GOT3 (cell line): ENCODE data around the gene TCOF1.
"Not testable (repeated sequence)": the region's sequence is repeated elsewhere in the genome, so short reads cannot be mapped to it uniquely, and the experiment has no call there.

Source experiments
- DNase-seq: peaks from one replicate; lab custom pipeline; 2025; ENCODE audit warnings: mixed read lengths; lab: John Stamatoyannopoulos, UW

Gene TCOF1

GRCh38 chr5:150406103-150406722 is 48.7 kb downstream of the TCOF1 start:
- DNase-seq: no peak

DNA sequence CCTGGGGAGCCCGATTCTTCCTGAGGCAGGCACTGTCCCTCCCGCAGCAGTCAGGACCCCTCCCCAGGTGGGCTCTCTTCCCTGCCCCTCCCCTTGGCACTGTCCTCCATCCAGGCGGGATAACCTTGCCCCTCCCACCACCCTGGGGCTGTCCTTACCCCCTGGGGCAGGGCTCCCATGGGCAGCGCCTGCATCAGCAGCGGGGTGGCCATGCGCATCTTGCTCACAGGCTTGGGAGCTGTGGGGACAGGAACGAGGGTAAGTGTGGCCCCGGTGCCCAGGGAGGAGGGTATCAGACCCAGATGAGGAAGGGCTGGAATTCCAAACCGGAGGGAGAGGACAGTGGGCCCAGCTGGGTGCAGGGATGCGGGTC is 49.2 kb downstream of the TCOF1 start:
- DNase-seq: no peak

GRCh38 chr5:150407096-150407720 is 49.7 kb downstream of the TCOF1 start:
- DNase-seq: no peak

DNA sequence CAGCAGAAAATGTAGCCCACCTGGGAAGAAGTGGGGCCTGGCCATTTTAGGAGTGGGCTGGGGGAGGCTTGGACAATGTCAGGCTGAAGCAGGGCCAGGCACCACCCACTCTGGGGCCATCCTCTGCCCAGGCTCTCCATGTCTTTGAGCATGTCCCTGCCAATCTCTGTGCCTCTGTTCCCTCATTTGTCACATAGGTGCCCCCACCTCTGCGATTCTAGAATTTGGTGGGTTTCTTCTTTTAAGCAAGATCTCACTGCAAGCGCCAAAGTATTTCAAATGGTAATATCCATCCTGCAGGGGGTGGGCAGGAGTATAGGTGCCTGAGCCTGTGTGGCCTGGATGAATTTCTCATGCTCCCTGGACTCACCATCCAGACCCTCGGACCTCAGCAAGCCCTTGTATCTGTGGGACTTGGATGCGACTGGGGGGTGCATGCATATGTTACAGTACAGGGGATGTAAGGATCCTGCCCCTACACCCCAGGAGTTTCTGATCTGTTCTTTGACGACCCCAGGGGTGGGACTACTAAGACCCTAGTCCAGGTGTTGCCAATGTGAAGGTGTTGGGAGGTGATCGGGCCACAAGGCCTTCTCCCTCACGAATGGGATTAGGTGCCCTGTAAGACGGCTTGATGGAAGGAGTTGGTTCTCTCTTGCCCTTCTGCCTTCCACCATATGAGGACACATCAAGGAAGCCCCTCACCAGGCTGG is 50.9 kb downstream of the TCOF1 start:
- DNase-seq: no peak

DNA sequence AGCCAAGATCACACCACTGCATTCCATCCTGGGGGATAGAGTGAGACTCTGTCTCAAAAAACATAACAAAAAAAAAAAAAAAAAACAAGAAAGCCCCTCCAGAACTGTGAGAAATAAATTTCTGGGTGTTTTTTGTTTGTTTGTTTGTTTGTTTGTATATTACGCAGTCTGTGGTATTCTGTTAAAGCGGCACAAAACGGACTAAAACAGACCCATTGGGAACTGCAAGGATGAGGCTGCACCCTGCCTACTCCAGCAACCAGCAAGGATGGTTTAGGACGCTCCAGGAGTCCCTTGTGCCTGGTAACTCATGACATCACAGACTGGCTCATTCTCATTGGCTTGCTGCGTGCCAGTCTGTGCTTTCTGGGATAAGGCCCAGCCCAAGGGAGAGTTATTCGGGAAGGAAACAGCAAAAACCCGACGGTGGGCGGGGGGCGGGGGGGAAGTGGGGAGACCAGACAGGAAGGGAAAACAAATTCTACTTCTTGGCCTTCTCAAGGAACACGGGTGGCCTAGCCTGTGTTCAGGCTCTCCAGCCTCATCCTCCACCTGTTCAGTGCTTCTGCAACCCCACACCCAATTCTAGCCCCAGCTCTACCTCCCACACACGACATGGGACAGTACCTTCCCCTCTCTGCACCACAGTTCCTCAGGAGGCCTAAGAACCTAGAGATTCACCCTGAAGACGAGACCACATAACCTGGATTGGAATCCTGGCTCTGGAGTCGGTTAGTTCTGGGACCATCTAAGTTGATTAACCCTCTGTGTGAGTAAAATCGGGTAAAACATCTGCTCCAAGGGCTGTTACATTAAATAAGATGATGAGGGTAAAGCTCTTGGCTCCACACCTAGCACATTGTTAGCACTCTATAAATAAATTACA is 52.4 kb downstream of the TCOF1 start:
- peak; percentile 73 for DNase-seq

DNA sequence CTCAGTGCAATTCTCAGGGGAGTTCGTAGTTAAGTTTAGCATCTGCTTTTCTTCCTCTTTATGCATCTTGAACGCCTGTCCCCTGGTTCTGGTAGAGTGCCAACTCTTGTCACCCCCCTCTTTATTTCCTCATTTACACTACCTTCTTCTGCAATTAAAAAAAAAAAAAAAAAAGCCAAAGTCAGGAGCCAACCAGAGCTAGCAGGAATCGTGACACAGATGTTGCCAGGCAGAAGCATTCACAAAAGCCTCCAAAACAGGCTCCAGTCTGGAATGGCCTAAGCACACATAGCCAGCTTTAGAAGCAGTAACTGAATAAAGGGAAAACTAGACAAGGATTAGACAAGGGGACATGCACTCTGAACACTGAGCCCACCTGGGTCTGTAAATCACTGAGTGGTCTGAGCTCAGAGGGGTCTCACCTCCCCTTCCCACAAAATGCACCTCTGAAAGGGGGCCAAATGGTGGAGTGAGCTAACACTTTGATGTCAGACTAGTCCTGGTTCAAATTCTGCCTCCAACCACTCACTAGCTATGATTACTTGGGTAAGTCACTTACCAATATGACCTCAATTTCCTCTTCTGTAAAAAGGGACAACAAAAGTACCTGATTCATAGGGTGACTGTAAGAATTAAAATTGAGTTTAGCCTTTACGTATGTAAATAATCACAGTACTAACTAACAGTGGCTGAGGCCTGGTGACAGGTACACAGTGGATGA is 53.2 kb downstream of the TCOF1 start:
- DNase-seq: no peak

- DNase-seq: no peak
Measured at GRCh38 chr5:150411245-150411979, 53.9 kb downstream of the TCOF1 start.

DNA sequence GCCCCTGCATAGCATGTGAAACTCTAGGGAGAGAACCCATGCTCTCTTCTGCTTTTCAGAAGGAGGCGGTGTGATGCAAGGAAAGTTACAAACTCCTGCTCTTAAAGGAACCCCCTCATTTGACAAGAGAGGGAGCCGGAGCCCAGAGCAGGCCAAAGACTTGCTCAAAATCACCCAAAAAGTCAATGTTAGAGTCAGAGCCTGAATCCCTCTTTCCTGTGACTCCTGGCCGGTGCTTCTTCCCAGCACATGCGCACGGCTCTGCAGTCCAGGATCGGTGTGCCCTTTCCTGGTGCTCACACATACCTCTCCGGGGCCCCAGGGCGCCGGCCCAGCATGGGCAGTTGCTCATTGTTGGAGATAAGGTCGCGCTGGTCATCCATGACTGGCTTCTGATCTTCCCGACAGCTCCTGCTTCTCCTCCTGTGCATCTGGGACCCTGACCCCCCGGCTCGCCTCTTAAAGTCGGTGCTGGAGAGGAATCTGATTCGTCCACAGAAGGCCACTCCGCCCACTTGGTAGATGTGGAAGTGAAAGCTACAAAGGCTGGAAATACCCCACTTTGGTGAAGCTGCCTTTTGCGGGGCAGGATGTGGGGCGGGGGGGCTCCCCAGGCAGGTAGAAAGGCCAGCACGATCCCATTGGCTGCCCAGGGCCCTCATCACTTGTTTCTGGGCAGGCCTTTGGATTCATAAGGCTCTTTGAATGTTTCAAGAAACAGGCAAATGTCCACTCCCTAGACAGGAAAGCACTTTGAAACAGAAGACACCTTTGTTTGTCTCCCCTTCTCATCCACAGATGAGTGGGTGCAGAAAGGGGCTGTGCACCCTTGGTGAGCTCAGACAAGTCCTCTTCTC is 55.0 kb downstream of the TCOF1 start, which contains the start of gene CD74:
CD74 (minus strand) TSS at position 592 of the 857 bp plus-strand sequence; CDS start at position 431, 161 bp downstream.
- DNase-seq: peak; percentile 95

DNA sequence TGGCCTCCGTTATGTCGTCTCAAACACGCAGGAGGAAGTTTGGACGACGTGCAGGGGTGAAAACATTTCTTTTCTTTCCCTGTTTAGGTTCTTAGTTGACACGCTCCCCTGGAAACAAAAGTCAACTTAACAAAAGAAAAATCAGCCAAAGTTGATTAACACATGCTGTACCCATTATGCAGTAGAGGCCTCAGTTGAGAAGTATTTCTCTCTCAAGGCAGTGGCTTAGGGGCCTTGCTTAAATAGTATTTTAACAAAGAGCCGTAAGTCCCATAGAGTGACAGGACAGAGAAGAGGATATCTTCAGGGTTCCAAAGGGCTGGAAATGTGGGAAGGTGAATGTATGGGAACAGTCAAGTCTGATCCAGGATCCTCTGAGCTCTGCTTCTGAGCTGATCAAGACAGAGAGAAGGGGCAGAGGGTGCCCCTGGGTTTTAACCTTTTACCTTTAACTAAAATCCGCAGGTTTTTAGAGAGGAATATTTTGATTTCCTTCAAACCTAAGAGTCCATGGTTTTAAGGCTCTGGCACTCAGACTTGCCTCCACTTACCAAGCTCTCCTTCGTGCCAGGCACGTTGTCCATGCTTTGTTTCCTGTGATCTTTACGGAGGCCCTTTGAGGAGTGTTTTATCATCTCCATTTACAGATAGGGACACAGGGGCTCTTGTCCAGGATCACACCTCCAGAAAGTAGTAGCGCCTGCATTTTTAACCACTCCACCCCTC is 55.8 kb downstream of the TCOF1 start:
- no peak for DNase-seq

DNA sequence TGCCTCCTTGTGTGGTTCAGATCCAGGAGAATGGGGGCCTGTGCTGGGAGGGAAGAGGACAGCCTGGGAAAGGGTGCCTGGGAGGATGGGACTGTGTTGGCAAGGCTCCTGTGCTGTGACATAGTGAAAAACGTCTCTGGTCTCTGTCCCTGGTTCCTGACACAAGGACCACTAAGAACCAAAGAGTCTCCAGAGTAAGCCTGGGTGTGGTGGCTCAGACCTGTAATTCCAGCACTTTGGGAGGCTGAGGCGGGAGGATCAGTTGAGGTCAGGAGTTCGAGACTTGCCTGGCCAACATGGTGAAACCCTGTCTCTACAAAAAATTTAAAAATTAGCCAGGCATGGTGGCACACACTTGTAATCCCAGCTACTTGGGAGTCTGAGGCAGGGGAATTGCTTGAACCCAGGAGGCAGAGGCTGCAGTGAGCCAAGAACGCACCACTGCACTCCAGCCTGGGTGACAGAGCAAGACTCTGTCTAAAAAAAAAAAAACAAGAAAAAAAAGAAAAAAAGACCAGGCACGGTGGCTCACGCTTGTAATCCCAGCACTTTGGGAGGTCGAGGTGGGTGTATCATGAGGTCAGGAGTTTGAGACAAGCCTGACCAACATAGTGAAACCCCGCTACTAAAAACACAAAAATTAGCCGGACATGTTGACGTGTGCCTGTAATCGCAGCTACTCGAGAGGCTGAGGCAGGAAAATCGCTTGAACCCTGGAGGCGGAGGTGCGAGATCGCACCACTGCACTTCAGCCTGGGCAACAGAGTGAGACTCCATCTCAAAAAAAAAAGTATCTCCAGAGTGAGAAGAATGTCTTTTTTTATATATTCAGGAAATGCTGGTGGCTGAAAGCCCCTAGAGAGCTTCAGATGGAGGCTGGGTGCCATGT is 56.6 kb downstream of the TCOF1 start:
- not testable (repeated sequence) for DNase-seq

DNA sequence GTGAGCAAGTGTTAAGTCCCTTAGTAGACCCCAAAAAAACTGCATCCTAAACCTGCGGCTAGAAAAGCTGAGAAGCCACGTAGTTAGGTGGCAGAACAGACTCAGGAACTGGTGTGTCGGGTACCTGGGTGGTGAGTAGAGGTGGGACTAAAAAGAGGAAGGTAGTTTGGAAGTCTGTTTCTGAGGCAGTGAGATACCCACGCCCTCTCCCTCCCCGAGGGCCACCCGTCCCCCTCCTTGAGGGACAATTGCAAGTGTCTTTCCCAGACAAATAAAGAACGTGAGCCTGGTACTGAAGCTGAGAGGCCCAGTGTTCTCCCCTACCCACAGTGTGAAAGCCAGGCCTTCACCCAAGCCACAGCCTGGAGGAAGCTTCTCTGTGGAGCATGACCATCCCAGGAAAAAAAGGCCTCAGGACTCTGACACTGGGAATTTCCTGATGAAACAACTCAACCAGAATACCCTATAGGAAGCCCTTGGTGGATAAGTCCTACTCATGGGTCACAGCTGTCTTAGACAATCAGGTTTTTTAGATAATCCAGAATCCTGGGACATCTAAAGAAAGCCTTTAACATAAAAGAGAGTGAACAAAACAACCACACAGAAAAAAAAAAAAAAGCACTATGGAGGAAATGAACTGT is 62.3 kb downstream of the TCOF1 start:
- no peak for DNase-seq

DNA sequence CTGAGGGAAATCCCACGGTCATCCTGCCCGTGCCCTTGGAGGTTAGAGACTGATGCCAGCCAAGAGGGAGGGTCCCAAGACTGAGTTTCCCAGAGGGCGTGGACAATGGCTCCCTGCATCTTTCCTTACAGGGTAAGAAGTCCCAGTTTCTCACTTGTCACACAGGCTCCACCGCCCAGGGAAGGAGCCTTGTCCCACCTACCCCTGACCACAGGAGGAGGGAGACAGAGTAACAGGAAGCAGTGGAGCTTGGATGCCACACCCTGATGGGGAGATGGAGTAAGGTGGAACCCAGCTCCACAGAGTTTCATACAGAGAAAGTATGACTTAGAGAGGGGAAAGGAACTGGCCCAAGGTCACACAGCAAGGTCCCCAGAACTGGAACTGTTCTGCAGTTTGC is 64.6 kb downstream of the TCOF1 start:
- DNase-seq: no peak

GRCh38 chr5:150422758-150423157 is 65.3 kb downstream of the TCOF1 start:
- no peak for DNase-seq

DNA sequence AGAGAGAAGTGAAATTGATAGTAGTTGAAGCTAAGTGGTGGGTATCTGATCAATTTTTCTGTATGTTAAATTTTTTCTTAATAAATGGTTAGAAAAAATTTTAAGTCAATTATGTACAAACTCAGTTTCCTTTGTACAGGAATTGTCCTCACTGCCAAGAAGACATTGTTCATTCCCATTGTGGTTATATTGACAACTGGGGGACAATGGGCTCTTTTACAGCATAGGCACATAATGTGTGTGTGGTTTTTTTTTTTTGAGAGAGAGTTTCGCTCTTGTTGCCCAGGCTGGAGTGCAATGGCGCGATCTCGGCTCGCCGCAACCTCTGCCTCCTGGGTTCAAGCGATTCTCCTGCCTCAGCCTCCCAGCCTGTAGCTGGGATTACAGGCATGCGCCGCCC is 68.7 kb downstream of the TCOF1 start:
- not testable (repeated sequence) for DNase-seq

DNA sequence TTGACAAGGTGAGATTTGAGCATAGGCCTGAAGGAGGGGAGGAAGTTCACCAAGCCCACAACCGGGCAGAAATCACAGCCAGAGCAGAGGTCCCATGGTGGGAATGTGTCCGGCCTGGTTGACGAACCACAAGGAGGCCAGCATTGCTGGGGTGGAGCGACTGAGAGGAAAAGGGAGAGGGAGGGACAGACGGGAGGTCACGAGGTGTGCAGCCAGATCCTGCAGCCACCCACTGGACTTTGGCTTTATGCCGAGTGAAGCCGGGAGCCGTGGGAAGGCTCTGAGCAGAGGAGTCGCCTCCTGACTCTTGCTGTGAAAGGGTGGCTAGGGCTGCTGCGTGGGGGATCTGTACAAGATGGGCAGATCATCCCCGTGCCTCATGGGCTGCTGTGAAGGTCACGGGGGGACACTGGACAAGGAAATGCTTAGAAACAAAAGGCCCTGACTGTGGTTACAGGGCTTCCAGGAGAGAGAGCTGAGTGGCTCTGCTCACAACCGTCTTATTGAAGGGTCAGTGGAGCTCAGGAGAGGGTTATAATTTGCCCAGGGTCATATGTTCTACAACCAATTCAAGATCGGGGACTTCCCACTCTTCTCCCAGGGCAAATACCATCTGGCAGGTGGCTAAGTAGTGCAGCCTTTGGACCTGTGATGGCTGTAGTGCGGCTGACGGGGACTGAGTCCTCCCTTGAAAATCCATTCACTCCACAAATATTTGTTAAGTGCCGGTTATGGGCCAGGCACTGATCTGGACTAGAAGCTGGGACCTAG is 70.8 kb downstream of the TCOF1 start:
- DNase-seq: no peak

DNA sequence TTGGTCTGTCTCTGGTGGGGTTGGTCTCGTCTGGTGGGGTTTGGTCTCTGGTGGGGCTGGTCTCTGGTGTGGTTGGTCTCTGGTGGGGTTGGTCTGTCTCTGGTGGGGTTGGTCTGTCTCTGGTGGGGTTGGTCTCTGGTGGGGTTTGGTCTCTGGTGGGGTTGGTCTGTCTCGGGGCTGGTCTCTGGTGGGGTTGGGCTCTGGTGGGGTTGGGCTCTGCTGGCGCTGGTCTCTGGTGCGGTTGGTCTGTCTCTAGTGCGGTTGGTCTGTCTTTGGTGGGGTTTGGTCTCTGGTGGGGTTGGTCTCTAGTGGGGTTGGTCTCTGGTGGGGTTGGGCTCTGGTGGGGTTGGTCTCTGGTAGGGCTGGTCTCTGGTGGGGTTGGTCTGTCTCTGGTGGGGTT is 71.5 kb downstream of the TCOF1 start:
- DNase-seq: no peak

GRCh38 chr5:150429410-150429873 is 71.9 kb downstream of the TCOF1 start:
- DNase-seq: no peak
